HEK293 (cell line): ENCODE data around the gene MDM4.

Source experiments
- GLIS1 ChIP-seq: fragments of 450-650 bp; formaldehyde crosslinking; IDR thresholded peaks from 2 replicates; pipeline ENCODE4 v1.5.1; 2016; ENCODE audit warnings: missing biosample characterization, missing genetic modification characterization
- ZBTB48 ChIP-seq: fragments of 450-650 bp; formaldehyde crosslinking; IDR thresholded peaks from 2 replicates; pipeline ENCODE4 v1.5.1; 2016; ENCODE audit warnings: missing biosample characterization, missing genetic modification characterization
- ZFP69B ChIP-seq: fragments of 450-650 bp; formaldehyde crosslinking; IDR thresholded peaks from 2 replicates; pipeline ENCODE4 v1.5.1; 2016; ENCODE audit warnings: missing biosample characterization, missing genetic modification characterization
- ZNF10 ChIP-seq: fragments of 450-650 bp; formaldehyde crosslinking; IDR thresholded peaks from 2 replicates; pipeline ENCODE4 v1.5.1; 2017; ENCODE audit warnings: missing biosample characterization, missing genetic modification characterization
- ZNF132 ChIP-seq: fragments of 450-650 bp; formaldehyde crosslinking; IDR thresholded peaks from 2 replicates; pipeline ENCODE4 v1.5.1; 2017; ENCODE audit warnings: missing biosample characterization, missing genetic modification characterization, borderline replicate concordance
- ZNF155 ChIP-seq: fragments of 450-650 bp; formaldehyde crosslinking; IDR thresholded peaks from 2 replicates; pipeline ENCODE4 v1.5.1; 2016; ENCODE audit warnings: missing biosample characterization, missing genetic modification characterization
- ZNF175 ChIP-seq: fragments of 450-650 bp; formaldehyde crosslinking; IDR thresholded peaks from 2 replicates; pipeline ENCODE4 v1.5.1; 2016; ENCODE audit warnings: missing biosample characterization, missing genetic modification characterization
- ZNF2 ChIP-seq: fragments of 450-650 bp; formaldehyde crosslinking; IDR thresholded peaks from 2 replicates; pipeline ENCODE4 v1.5.1; 2016; ENCODE audit warnings: missing biosample characterization, missing genetic modification characterization
- ZNF221 ChIP-seq: fragments of 450-650 bp; formaldehyde crosslinking; IDR thresholded peaks from 2 replicates; pipeline ENCODE4 v1.5.1; 2017; ENCODE audit warnings: missing biosample characterization, missing genetic modification characterization, borderline replicate concordance
- ZNF311 ChIP-seq: fragments of 450-650 bp; formaldehyde crosslinking; IDR thresholded peaks from 2 replicates; pipeline ENCODE4 v1.5.1; 2017; ENCODE audit warnings: missing biosample characterization, missing genetic modification characterization, borderline replicate concordance
- ZNF366 ChIP-seq: fragments of 450-650 bp; formaldehyde crosslinking; conservative IDR thresholded peaks from 2 replicates; pipeline ENCODE4 v1.5.1; 2016; ENCODE audit warnings: missing biosample characterization, missing genetic modification characterization
- ZNF530 ChIP-seq: fragments of 450-650 bp; formaldehyde crosslinking; IDR thresholded peaks from 2 replicates; pipeline ENCODE4 v1.5.1; 2016; ENCODE audit warnings: low read depth, missing biosample characterization, missing genetic modification characterization
- ZNF596 ChIP-seq: fragments of 450-650 bp; IDR thresholded peaks from 2 replicates; pipeline ENCODE4 v1.5.0; 2018; ENCODE audit warnings: missing biosample characterization, mild to moderate bottlenecking, missing genetic modification characterization, moderate library complexity
- ZNF629 ChIP-seq: fragments of 450-650 bp; formaldehyde crosslinking; IDR thresholded peaks from 2 replicates; pipeline ENCODE4 v1.5.1; 2017; ENCODE audit warnings: missing biosample characterization, missing genetic modification characterization
- ZNF654 ChIP-seq: fragments of 450-650 bp; formaldehyde crosslinking; IDR thresholded peaks from 2 replicates; pipeline ENCODE4 v1.5.1; 2016; ENCODE audit warnings: low read depth, missing biosample characterization, missing genetic modification characterization
- ZNF670 ChIP-seq: fragments of 450-650 bp; formaldehyde crosslinking; IDR thresholded peaks from 2 replicates; pipeline ENCODE4 v1.5.1; 2016; ENCODE audit warnings: missing biosample characterization, missing genetic modification characterization, low read depth
- ZNF677 ChIP-seq: fragments of 450-650 bp; IDR thresholded peaks from 2 replicates; pipeline ENCODE4 v1.5.0; 2018; ENCODE audit warnings: missing biosample characterization, mild to moderate bottlenecking, missing genetic modification characterization, moderate library complexity
- ZNF747 ChIP-seq: fragments of 450-650 bp; formaldehyde crosslinking; IDR thresholded peaks from 2 replicates; pipeline ENCODE4 v1.5.1; 2016; ENCODE audit warnings: missing biosample characterization, missing genetic modification characterization
- ZNF792 ChIP-seq: fragments of 450-650 bp; formaldehyde crosslinking; IDR thresholded peaks from 2 replicates; pipeline ENCODE4 v1.5.1; 2016; ENCODE audit warnings: missing biosample characterization, missing genetic modification characterization
- TF ChIP-seq, protein P1 (sequence below): fragments of 450-650 bp; formaldehyde crosslinking; IDR thresholded peaks from 2 replicates; pipeline ENCODE4 v1.5.1; 2016; ENCODE audit warnings: missing biosample characterization, missing genetic modification characterization
- TF ChIP-seq, protein P2 (sequence below): fragments of 450-650 bp; formaldehyde crosslinking; IDR thresholded peaks from 2 replicates; pipeline ENCODE4 v1.5.1; 2016; ENCODE audit warnings: missing biosample characterization, missing genetic modification characterization
- TF ChIP-seq, protein P3 (sequence below): fragments of 450-650 bp; formaldehyde crosslinking; IDR thresholded peaks from 2 replicates; pipeline ENCODE4 v1.5.1; 2016; ENCODE audit warnings: missing biosample characterization, missing genetic modification characterization
- TF ChIP-seq, protein P4 (sequence below): fragments of 450-650 bp; formaldehyde crosslinking; IDR thresholded peaks from 2 replicates; pipeline ENCODE4; 2016; ENCODE audit warnings: missing biosample characterization, missing genetic modification characterization
- TF ChIP-seq, protein P5 (sequence below): fragments of 450-650 bp; formaldehyde crosslinking; IDR thresholded peaks from 2 replicates; pipeline ENCODE4 v1.5.1; 2016; ENCODE audit warnings: missing biosample characterization, missing genetic modification characterization
- TF ChIP-seq, protein P6 (sequence below): fragments of 450-650 bp; formaldehyde crosslinking; IDR thresholded peaks from 2 replicates; pipeline ENCODE4 v1.5.1; 2016; ENCODE audit warnings: missing biosample characterization, missing genetic modification characterization
- TF ChIP-seq, protein P7 (sequence below): IDR thresholded peaks from 2 replicates; pipeline ENCODE4 v1.6.1; 2011; ENCODE audit warnings: mild to moderate bottlenecking, low read depth, low read length, borderline replicate concordance
- TF ChIP-seq, protein P8 (sequence below): fragments of 450-650 bp; formaldehyde crosslinking; conservative IDR thresholded peaks from 2 replicates; pipeline ENCODE4 v1.5.1; 2016; ENCODE audit warnings: low read depth, missing biosample characterization, missing genetic modification characterization

MDM4 gene

DNA sequence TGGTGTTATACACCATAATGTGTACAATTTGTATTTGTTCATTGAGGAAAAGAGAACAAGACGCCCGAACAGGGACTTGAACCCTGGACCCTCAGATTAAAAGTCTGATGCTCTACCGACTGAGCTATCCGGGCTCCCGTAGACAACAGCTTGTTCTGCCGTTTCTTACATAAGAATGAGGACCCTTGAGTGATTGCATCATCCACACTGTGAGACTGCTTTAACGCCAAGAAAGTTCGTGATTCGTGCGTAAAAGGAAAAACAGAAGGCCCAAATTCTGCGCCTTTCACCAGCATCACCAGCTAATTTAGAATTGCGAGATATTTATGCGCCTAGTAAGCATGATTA is 9.3 kb upstream of the MDM4 start (continued):
- TF ChIP-seq, protein P1, sequence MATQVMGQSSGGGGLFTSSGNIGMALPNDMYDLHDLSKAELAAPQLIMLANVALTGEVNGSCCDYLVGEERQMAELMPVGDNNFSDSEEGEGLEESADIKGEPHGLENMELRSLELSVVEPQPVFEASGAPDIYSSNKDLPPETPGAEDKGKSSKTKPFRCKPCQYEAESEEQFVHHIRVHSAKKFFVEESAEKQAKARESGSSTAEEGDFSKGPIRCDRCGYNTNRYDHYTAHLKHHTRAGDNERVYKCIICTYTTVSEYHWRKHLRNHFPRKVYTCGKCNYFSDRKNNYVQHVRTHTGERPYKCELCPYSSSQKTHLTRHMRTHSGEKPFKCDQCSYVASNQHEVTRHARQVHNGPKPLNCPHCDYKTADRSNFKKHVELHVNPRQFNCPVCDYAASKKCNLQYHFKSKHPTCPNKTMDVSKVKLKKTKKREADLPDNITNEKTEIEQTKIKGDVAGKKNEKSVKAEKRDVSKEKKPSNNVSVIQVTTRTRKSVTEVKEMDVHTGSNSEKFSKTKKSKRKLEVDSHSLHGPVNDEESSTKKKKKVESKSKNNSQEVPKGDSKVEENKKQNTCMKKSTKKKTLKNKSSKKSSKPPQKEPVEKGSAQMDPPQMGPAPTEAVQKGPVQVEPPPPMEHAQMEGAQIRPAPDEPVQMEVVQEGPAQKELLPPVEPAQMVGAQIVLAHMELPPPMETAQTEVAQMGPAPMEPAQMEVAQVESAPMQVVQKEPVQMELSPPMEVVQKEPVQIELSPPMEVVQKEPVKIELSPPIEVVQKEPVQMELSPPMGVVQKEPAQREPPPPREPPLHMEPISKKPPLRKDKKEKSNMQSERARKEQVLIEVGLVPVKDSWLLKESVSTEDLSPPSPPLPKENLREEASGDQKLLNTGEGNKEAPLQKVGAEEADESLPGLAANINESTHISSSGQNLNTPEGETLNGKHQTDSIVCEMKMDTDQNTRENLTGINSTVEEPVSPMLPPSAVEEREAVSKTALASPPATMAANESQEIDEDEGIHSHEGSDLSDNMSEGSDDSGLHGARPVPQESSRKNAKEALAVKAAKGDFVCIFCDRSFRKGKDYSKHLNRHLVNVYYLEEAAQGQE: no peak
- TF ChIP-seq ZFP69B (tag by site-specific recombination) (peak; percentile 71), ZNF629 (tag by site-specific recombination) (peak; percentile 80), ZNF596 (tag by site-specific recombination) (no peak), ZNF2 (tag by site-specific recombination) (peak; percentile 33), ZNF221 (no peak), GLIS1 (tag by site-specific recombination) (no peak), ZNF654 (tag by site-specific recombination) (no peak), ZNF366 (peak; percentile 62; the same call in 1 of the 2 replicates), ZNF530 (no peak), ZNF10 (no peak), ZNF677 (tag by site-specific recombination) (peak; percentile 29; the same call in 1 of the 2 replicates), ZNF155 (tag by site-specific recombination) (no peak), ZNF747 (no peak), ZNF792 (tag by site-specific recombination) (no peak), ZNF670 (tag by site-specific recombination) (no peak), ZNF311 (tag by site-specific recombination) (no peak), ZBTB48 (tag by site-specific recombination) (no peak), ZNF175 (tag by site-specific recombination) (no peak), ZNF132 (tag by site-specific recombination) (no peak)
- TF ChIP-seq, protein P2, sequence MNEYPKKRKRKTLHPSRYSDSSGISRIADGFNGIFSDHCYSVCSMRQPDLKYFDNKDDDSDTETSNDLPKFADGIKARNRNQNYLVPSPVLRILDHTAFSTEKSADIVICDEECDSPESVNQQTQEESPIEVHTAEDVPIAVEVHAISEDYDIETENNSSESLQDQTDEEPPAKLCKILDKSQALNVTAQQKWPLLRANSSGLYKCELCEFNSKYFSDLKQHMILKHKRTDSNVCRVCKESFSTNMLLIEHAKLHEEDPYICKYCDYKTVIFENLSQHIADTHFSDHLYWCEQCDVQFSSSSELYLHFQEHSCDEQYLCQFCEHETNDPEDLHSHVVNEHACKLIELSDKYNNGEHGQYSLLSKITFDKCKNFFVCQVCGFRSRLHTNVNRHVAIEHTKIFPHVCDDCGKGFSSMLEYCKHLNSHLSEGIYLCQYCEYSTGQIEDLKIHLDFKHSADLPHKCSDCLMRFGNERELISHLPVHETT (tag by site-specific recombination): no peak
- TF ChIP-seq, protein P3, sequence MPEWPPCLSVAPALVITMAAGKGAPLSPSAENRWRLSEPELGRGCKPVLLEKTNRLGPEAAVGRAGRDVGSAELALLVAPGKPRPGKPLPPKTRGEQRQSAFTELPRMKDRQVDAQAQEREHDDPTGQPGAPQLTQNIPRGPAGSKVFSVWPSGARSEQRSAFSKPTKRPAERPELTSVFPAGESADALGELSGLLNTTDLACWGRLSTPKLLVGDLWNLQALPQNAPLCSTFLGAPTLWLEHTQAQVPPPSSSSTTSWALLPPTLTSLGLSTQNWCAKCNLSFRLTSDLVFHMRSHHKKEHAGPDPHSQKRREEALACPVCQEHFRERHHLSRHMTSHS (tag by site-specific recombination): no peak
- TF ChIP-seq, protein P4, sequence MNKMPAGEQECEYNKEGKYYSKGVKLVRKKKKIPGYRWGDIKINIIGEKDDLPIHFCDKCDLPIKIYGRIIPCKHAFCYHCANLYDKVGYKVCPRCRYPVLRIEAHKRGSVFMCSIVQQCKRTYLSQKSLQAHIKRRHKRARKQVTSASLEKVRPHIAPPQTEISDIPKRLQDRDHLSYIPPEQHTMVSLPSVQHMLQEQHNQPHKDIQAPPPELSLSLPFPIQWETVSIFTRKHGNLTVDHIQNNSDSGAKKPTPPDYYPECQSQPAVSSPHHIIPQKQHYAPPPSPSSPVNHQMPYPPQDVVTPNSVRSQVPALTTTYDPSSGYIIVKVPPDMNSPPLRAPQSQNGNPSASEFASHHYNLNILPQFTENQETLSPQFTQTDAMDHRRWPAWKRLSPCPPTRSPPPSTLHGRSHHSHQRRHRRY (tag by site-specific recombination): no peak
- TF ChIP-seq, protein P5, sequence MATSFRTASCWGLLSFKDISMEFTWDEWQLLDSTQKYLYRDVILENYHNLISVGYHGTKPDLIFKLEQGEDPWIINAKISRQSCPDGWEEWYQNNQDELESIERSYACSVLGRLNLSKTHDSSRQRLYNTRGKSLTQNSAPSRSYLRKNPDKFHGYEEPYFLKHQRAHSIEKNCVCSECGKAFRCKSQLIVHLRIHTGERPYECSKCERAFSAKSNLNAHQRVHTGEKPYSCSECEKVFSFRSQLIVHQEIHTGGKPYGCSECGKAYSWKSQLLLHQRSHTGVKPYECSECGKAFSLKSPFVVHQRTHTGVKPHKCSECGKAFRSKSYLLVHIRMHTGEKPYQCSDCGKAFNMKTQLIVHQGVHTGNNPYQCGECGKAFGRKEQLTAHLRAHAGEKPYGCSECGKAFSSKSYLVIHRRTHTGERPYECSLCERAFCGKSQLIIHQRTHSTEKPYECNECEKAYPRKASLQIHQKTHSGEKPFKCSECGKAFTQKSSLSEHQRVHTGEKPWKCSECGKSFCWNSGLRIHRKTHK (tag by site-specific recombination): no peak
- TF ChIP-seq, protein P6, sequence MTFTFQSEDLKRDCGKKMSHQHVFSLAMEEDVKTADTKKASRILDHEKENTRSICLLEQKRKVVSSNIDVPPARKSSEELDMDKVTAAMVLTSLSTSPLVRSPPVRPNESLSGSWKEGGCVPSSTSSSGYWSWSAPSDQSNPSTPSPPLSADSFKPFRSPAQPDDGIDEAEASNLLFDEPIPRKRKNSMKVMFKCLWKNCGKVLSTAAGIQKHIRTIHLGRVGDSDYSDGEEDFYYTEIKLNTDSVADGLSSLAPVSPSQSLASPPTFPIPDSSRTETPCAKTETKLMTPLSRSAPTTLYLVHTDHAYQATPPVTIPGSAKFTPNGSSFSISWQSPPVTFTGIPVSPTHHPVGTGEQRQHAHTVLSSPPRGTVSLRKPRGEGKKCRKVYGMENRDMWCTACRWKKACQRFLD: no peak
- TF ChIP-seq, protein P7, sequence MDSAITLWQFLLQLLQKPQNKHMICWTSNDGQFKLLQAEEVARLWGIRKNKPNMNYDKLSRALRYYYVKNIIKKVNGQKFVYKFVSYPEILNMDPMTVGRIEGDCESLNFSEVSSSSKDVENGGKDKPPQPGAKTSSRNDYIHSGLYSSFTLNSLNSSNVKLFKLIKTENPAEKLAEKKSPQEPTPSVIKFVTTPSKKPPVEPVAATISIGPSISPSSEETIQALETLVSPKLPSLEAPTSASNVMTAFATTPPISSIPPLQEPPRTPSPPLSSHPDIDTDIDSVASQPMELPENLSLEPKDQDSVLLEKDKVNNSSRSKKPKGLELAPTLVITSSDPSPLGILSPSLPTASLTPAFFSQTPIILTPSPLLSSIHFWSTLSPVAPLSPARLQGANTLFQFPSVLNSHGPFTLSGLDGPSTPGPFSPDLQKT: no peak
- TF ChIP-seq, protein P8, sequence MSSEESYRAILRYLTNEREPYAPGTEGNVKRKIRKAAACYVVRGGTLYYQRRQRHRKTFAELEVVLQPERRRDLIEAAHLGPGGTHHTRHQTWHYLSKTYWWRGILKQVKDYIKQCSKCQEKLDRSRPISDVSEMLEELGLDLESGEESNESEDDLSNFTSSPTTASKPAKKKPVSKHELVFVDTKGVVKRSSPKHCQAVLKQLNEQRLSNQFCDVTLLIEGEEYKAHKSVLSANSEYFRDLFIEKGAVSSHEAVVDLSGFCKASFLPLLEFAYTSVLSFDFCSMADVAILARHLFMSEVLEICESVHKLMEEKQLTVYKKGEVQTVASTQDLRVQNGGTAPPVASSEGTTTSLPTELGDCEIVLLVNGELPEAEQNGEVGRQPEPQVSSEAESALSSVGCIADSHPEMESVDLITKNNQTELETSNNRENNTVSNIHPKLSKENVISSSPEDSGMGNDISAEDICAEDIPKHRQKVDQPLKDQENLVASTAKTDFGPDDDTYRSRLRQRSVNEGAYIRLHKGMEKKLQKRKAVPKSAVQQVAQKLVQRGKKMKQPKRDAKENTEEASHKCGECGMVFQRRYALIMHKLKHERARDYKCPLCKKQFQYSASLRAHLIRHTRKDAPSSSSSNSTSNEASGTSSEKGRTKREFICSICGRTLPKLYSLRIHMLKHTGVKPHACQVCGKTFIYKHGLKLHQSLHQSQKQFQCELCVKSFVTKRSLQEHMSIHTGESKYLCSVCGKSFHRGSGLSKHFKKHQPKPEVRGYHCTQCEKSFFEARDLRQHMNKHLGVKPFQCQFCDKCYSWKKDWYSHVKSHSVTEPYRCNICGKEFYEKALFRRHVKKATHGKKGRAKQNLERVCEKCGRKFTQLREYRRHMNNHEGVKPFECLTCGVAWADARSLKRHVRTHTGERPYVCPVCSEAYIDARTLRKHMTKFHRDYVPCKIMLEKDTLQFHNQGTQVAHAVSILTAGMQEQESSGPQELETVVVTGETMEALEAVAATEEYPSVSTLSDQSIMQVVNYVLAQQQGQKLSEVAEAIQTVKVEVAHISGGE (tag by site-specific recombination): no peak; the same call in 1 of the 2 replicates
